AG10803 (cell line): Measurements from ENCODE around the gene RHBDD3.

Experiments
- DNase-seq: peaks from one replicate; pipeline ENCODE4 v3.0.0; 2010; ENCODE audit warnings: low read depth
- H3K4me3 ChIP-seq: 2 replicates; pipeline ENCODE4 v1.5.1; 2011; ENCODE audit warnings: mild to moderate bottlenecking, low read length, control low read depth
- TF ChIP-seq, protein P1 (sequence below): conservative IDR thresholded peaks from 2 replicates; pipeline ENCODE4 v1.5.1; 2011; ENCODE audit warnings: mild to moderate bottlenecking, low read length, control low read depth, inconsistent platforms

RHBDD3 gene

DNA sequence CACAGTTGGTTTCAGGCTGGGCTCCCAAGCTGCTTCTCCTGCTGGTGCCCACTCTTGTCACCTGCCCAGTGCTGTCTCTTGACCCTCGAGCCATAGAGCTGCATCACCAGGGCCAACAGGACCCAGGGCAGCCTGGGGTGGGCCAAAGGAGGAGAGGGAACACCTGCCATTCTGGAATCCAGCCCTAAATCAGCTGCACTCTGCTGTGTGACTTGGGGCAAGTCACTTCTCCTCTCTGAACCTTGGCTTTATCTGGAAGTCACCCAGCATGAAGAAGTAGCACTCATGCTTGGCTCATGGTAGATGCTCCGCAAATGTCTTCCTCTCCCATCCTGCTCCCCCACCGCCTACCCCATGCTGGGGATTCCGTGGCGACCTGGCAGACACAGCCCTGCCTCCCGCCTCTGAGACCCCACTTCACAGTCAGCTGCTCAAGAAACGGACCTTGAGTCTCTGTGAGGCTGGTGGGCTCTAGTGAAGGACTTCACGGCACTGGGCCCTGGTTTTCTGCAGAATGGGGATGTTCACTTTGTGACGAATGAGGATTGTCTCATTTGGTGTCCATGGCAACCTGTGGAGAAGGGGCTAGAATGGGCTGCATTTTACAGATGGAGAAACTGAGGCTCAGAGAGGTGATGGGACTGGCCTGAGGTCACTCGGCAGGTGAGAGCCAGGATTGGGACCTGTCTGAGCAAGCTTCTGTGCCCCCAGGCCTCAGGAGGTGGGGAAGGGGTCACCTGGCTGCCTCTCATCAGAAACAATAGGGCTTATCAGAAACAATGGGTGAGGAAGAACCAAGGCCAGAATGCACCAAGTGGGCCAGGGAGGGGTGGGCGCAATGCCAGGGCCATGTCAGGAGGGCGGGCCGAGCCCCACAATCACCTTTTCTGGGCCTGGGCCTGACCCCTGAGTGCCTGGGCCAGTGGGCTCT lies 49.7 kb downstream of the RHBDD3 start:
- no peak for DNase-seq
- no peak overlapping the region for H3K4me3 ChIP-seq
- TF ChIP-seq, protein P1, sequence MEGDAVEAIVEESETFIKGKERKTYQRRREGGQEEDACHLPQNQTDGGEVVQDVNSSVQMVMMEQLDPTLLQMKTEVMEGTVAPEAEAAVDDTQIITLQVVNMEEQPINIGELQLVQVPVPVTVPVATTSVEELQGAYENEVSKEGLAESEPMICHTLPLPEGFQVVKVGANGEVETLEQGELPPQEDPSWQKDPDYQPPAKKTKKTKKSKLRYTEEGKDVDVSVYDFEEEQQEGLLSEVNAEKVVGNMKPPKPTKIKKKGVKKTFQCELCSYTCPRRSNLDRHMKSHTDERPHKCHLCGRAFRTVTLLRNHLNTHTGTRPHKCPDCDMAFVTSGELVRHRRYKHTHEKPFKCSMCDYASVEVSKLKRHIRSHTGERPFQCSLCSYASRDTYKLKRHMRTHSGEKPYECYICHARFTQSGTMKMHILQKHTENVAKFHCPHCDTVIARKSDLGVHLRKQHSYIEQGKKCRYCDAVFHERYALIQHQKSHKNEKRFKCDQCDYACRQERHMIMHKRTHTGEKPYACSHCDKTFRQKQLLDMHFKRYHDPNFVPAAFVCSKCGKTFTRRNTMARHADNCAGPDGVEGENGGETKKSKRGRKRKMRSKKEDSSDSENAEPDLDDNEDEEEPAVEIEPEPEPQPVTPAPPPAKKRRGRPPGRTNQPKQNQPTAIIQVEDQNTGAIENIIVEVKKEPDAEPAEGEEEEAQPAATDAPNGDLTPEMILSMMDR = no peak

DNA sequence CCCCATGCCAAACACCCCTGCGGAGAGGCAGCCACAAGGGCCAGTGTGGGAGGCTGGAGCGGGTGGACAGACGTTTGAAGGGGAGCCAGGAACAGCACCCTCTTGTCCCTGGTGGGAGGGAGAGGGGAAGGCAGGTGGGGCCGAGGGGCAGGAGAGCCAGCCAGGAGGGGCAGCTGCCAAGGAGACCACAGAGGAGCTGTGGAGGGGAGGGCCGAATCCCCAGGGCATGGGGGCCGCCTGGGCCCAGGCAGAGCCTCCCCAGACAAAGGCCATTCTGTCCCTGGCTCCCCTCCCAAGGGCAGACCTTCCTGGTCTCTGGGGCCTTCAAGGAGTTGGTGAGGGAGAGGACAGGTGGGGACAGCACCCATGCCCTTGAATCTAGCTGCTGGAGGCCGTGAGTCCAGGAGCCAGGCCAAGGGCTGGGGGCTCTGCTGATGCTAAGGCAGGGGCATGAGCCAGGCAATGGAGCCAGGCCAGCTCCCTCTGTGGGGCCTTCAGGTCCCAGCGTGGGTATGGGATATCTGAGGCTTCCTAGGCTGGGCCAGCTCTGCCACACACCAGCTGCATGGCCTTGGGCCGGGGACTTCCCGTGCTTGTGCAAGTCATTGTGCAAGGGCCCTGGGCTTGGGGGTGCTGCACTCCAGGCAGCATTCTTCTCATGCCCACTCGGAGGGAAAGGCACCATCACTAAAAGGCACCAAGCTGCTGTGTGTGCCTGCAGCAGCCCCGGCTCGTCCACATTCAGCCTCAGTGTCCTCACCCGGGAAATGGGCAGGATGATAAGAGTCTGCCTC lies 50.7 kb downstream of the RHBDD3 start:
- TF ChIP-seq, protein P1 = no peak
- H3K4me3 ChIP-seq = no peak overlapping the region
- DNase-seq = peak; percentile 64

- TF ChIP-seq, protein P1 = no peak
- no peak for DNase-seq
- H3K4me3 ChIP-seq = no peak overlapping the region
Measured at GRCh38 chr22:29216011-29216872, 51.5 kb downstream of the RHBDD3 start.

- TF ChIP-seq, protein P1 = no peak
- H3K4me3 ChIP-seq = no peak overlapping the region
Measured at GRCh38 chr22:29215012-29215860, 52.5 kb downstream of the RHBDD3 start.

DNA sequence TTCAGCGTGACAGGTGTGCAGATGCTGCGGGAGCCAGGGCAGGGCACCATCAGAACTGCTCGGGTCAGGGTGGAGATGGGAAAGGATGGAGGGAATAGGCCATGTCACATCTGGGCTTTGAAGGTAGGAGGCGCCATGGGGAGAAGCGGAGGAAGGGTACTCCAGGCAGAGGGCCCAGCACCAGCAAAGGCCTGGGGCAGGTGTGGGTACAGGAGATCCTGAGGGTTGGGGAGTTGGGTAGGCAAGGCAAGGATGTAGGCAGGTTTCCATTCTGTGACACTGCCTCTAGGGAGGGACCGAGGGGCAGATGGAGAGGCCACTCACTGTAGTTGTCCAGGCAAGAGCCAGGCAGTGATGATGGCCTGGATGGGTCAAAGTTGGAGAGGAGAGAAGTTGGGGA lies 53.5 kb downstream of the RHBDD3 start:
- no peak overlapping the region for H3K4me3 ChIP-seq
- TF ChIP-seq, protein P1 = no peak
- DNase-seq = no peak

More at GRCh38 chr22:29215012-29215860, 52.5 kb downstream of the RHBDD3 start:
- no peak for DNase-seq

- no peak for DNase-seq
- TF ChIP-seq, protein P1 = no peak
- no peak overlapping the region for H3K4me3 ChIP-seq
Measured at GRCh38 chr22:29213493-29213892, 54.3 kb downstream of the RHBDD3 start.
